ENCODE results near the gene BTG2.

The BTG2 gene

DNA sequence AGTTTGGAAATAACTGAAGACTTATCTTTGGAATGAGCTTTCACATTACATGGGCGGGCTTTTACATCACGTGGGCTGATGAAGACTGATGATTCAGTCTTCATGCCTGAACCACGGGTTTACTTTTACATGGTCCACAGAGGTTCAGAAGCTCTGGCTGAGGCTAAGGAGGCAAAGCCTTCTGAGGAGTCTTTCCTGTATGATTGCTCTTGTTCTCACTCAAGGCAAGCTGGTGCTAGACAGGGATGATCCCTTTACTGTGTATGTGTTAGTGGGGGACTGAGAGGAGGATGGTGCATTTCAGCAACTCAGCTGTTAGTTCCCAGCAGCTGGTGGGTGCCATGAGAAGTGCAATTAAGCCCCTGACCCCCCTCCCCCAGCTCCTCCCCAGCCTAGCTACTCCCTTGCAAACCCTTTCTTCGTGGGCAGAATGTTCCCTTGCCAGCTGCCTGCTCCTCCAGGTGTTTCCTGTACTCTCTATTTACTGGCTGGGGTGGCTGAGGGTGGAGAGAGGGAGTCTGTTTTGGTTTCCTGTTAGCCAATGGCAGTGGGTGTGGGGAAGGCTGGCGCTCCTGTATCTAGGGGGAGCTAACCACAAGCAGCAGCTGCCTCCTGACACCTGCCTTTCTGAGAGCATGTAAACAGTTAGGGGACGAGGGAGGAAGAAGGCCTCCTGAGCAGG, 15.4 kb downstream of the BTG2 start:
- DNase-seq, result peak; percentile 99

GRCh38 chr1:203321273-203322052, 16.1 kb downstream of the BTG2 start:
- no peak for DNase-seq

DNA sequence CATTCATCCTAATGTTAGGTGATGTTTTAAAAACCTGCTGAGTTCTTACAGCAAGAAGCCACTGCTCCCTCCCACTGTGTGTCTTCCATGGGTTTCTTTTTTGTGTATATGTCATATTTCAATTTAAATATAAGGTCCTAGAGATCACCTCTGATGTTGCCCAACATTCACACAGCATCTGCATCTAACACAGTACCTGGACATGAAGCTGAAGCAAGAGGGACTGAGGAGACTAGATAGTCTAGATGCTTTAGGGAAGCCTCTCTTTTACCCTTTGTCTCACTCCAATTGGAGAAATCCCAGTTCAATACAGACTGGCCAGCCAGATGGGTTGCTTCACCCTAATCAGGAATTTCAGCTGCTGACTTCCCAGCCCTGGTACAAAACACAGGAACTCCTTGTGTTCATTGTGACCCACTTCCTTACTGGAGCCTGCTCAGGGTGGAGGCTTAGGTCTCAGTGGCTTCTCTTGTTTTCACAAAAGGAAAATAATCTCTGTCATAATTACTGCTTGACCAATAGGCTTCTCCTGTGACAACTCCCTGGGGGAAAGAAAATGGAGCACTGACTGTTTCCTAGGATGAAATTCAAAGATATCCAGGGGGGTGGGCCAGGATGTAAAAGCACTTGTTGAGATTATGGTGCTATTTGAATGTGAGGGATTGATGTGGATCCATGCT, 17.3 kb downstream of the BTG2 start:
- DNase-seq, result peak; percentile 60

DNA sequence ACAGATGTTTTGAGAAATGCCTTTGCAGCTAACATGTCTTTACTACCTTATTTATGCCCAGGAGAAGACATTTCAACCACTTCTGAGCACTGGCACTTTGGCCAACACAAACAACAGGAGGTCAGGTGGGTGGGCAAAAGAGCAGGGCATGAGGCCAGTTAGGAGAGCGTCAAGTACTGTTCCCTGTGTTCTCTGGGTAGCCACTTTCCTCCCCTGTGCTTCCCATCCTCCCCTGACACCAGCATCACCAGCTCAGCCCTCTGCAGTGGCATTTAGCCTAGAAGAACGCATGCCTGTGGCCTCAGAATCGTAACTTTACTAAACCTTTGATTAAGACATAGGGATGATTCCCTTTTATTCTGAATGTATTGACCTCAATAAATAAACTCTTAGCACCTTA, 18.3 kb downstream of the BTG2 start:
- DNase-seq, result no peak

- peak; percentile 52 for DNase-seq
These were observed 19.0 kb downstream of the BTG2 start for GRCh38 chr1:203324105-203325025.

DNA sequence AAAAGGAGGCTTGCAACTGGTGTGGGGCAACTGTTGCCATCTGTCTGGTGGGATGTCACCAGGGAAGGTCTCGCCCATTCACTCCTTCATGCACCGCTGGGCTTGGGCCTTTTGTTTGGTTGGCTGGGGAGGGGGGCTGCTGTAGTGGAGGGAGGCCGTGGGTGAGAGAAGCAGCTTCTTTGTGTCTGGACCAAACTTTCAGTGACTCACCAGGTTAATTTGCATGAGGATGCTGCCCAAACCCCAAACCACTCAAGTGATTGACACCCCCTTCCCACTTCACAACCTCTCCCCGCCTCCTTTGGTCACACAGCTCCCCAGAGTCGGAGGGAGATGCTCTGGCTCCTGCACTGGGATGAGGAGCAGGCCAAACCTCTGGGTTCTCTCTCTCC, 19.7 kb downstream of the BTG2 start:
- peak; percentile 92 for DNase-seq

GRCh38 chr1:203325418-203326091, 20.2 kb downstream of the BTG2 start:
- peak; percentile 99 for DNase-seq

GRCh38 chr1:203326830-203327683, 21.7 kb downstream of the BTG2 start:
- DNase-seq, result peak; percentile 98

DNA sequence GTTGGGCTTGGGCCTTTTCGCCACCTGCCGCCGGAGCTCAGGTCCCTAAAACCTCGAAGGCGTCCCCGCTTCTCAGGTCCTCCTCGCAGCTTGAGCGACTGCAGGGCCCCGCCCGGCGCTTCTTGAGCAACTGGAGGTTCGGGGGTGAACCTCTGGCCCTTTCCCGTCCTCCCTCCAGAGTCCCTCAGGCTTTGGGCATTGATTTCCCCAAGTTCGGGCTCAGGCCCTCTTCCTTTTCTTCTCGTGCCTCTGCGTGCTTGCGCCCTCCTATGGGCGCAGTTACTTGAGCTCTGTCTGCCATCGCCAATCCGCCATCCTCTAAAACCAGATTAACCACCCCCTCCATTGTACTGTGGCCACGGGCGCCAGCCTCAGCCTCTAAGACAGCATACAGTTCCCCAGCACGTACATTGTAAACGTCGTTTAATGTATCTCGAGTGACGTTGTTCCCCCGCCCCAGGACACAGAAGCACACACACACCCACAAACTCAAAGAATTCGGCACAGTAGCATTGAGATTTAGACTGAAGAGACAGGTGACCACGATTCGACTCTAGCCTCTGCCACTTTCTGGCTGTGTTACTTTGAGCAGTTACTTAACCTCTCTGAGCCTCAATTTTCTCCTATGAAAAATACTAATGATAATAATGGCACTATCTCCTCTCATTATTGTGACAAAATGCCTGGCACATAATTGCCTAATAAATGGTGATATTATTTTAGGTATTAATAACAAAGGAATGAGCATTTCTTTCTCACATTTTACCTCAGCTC, 22.6 kb downstream of the BTG2 start:
- peak; percentile 95 for DNase-seq

DNA sequence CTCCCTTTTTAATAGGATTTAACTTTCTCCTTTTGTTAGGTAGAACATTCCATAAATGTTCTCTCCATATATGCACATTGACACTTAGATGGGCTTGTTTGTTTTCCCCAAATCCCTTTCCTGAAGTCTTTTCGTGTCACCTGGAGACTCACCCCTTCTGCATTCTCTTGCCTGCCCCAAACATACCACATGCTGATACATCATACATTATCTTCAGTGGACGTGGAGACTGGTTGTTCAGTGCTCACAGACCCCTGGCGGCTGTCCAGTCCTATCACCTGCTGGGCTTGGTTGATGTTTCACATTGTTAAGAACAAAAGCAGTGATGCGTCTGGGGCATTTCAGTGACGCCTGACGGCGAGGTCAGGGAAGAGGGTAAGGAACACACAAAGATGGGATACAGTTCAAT, 23.4 kb downstream of the BTG2 start:
- DNase-seq, result peak; percentile 85

DNA sequence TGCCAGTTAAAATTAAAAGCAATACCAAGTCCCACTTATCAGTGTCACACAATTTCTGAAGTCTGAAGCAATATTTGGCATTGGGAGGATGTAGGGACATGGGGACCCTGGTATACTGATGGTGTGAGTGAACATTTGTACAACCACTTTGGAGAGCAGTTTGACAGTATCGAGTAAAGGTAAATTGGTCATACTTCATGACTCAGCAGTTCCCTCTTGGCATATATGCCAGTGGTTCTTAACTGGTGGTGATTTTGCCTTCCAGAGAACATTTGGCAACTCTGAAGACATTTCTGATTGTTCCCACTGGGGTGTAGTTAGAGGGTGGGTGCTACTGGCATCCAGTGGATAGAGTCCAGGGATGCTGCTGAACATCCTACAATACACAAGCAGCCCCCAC, 25.9 kb downstream of the BTG2 start:
- DNase-seq, result no peak

DNA sequence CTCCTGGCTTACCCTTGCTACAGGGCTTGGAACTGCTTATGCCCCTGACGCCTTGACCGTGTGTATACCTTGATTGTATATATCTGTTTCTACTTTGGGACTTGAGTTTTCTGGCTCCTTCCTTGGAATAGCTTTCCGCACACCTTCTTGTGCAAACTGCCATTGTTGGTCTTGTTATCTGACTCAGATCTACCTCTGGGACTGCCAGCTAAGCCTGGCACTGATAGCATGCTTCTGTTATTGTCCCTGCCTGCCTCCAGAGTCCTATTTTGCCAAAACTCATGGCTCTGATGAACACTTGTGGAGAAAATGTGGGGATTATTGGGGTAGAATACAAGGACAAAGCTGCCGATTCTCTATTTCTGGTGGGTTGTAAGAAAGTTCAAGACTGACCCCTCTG, 30.2 kb downstream of the BTG2 start:
- DNase-seq, result no peak

DNA sequence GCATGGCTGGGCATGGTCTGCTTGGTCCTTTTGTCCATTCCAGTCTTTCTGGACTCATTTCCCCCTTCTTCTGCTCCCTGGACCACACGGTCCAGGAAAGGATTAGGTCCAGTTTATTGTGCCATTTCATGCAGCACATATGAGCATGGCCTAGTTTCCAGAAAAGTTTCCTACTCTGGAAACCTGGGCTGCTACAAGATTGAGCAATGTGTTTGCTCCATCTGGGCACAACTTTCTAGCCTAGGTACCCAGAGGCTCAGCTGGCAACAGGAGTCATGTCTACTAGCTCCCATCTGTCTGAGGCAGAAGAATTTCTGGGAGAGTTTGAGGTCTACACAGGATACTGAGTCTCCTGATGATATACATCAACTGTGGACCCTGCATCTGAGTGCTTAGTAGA, 30.8 kb downstream of the BTG2 start:
- no peak for DNase-seq

- peak; percentile 62 for DNase-seq
These were observed 33.2 kb downstream of the BTG2 start for GRCh38 chr1:203338335-203339036.

DNA sequence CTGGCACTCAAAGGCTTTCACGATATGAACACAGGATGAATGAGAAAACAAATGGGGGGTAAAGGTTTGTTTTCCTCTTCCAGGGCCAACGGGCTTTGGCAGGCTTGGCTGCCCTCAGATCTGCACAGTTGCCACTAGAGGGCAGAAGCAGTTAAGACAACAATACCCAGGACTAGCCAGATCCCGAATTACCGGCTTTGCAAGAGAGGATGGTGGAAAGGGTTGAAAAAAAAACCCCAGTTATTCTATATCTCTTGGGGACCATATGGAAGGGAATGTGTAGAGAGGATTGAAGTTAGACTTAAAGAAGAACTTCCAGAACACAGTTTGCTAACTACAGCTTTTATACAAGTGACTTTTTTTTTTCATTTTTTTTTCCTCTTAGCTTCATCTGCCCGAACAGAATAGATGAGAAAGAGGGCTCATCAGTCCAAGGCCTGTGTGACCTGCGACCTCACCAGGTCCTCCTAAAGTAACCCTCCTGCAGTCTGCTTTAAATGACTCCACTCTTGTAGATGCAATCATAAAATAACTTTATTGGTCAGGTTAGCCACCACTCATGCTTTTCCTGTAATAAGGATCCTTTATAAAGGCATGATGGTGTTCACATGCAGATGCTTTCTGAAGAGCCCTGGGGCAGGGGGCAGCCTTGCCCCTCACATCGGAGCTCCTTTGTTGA, 34.9 kb downstream of the BTG2 start:
- peak; percentile 90 for DNase-seq

DNA sequence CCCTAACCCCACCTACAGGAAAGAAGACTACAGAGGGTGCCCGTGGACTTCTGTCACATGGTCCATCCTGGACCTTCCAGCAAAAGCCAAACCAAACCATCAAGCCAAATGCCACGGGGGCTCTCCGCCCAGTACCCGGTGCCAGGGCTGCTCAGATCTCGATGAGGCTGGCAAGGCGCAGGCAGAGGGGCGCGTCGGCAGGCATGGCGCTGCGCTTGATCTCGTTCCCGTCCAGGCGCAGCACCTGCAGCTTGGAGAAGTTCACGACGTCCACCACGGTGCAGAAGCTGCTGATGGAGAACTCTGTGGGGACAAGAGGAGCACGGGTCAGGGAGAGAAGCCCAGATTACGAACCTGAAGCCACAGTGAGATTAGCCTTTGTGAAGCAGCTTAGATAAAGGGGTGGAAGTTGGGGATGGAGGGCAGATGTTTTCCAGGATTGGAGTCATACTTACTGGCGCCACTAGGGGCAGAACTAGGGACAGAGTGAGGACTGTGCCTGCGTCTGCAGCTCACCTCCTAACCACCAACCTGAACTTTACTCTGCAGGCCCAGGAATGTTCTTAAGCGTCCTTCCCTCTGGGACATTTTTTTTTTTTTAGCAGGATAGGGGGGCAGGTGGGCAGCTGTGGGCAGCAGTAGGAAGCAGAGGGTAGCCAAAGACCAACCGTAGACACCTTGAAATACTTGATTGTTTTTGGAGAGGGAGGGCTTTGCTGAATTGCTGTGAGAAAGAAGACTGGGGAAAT, 37.0 kb downstream of the BTG2 start:
- DNase-seq, result peak; percentile 40

- no peak for DNase-seq
These were observed 38.8 kb downstream of the BTG2 start for GRCh38 chr1:203343956-203344754.
